Esophagus squamous epithelium (tissue), 5 donors: ENCODE data around the gene GPBP1L1. TPM values are rescaled to one million over a fixed set of nuclear protein-coding genes. Genes with fewer than 3 reads are reported as not detected.
"Not testable (repeated sequence)": the region's sequence is repeated elsewhere in the genome, so short reads cannot be mapped to it uniquely, and the experiment has no call there.

ENCODE experiments used
- DNase-seq: peaks from one replicate; lab custom pipeline; 2025; lab: John Stamatoyannopoulos, UW
- H3K27ac ChIP-seq, 4 donors: fragments of 200-600 bp; sonication (generic); one replicate each; pipeline ENCODE4 v1.5.1; 2016 to 2019; ENCODE audit warnings: mild to moderate bottlenecking in 1 of 4
- H3K27me3 ChIP-seq, 4 donors: fragments of 200-600 bp; sonication (generic); 1 replicate in 3 of 4; 2 replicates in 1 of 4; pipeline versions ENCODE4 v1.5.1 to v1.6.0; 2017 to 2021; ENCODE audit warnings: antibody characterized with exemption in 1 of 4
- H3K36me3 ChIP-seq, 3 donors: fragments of 200-600 bp; sonication (generic); one replicate each; pipeline ENCODE4 v1.5.1; 2016 to 2019
- H3K4me1 ChIP-seq, 3 donors: fragments of 200-600 bp; sonication (generic); one replicate each; pipeline ENCODE4 v1.5.1; 2017 to 2019
- H3K4me3 ChIP-seq, 4 donors: fragments of 200-600 bp; sonication (generic); 1 replicate in 3 of 4; 2 replicates in 1 of 4; pipeline ENCODE4 v1.5.1; 2016 to 2019; ENCODE audit warnings: mild to moderate bottlenecking in 2 of 4, moderate library complexity in 1 of 4
- H3K9me3 ChIP-seq, 3 donors: fragments of 200-600 bp; sonication (generic); one replicate each; pipeline ENCODE4 v1.5.1; 2016 to 2019
- CTCF ChIP-seq, 6 experiments: fragments of 450-650 bp in 4 of 6; fragments of 200-600 bp in 2 of 6; sonication (generic) in 2 of 6; IDR thresholded peaks; one replicate each; pipeline ENCODE4 v1.5.1; 2016 to 2019; ENCODE audit warnings: antibody characterized with exemption in 6 of 6, mild to moderate bottlenecking in 4 of 6, moderate library complexity in 4 of 6
- POLR2A ChIP-seq, 4 donors: fragments of 450-650 bp; IDR thresholded peaks; one replicate each; pipeline ENCODE4 v1.6.1; 2017; ENCODE audit warnings: antibody characterized with exemption in 4 of 4, mild to moderate bottlenecking in 4 of 4, moderate library complexity in 3 of 4
- WGBS, 2 donors: methylation state at CpG; one replicate each; pipeline ENCODE4 v1.1.5; 2018; 5-methylcytosine and 5-hydroxymethylcytosine counted together
- intact Hi-C: fragments of 100-400 bp; cut with DNase I; formaldehyde crosslinking; loops from one replicate; pipeline ENCODE4 v1.15.0; 2022
- total RNA-seq, 4 donors: library from RNA; depleted of rRNA; stranded (reverse); fragments of >200 nt; gene quantifications; one replicate each; pipeline ENCODE4 v1.1.0, GENCODE V29; 2016
- donor health status: DM: yes; HTN: yes; CAD: no.

The GPBP1L1 gene
- total RNA-seq, 4 donors from 2014 or later: 67.3 to 139 (median 97.7) TPM

- Histone ChIP-seq H3K36me3 (no peaks in the 10 kb centered on the region), H3K4me1 (peaks cover 33 to 74% (median 47%) of the 10 kb centered on the region in 3 donors), H3K27ac (peak overlapping the region in 2 of 4 donors; percentile 96 to 98), H3K27me3 (no peaks in the 10 kb centered on the region), H3K9me3 (no peaks in the 10 kb centered on the region), H3K4me3 (peak overlapping the region in 3 of 4 donors; percentile 84 to 88 (median 84))
- 40 to 46% methylated on average over 2 of the region's 2 CpGs for WGBS, 2 donors
- intact Hi-C loops: no loop called here
- TF ChIP-seq CTCF (IDR thresholded peaks at IDR 0.05): no peak
- no peak for TF ChIP-seq POLR2A (IDR thresholded peaks at IDR 0.05)
- no peak for DNase-seq
Measured at GRCh38 chr1:45684402-45684801, 1.9 kb downstream of the GPBP1L1 start.

DNA sequence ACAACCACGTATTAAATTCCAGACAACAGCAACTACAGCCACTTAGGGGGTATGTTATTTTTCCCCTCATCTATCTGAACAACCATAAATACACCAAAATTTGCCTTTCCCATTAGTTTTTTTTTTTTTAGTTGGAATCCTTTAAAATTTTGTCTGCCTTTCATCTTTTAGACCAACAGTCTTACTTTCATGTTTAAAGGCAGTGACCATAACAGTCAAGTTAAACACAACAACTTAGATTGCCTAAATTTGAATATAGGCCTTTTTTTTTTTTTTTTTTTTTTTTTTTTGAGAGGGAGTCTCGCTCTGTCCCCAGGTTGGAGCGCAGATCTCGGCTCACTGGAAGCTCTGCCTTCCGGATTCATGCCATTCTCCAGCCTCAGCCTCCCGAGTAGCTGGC is 3.4 kb downstream of the GPBP1L1 start:
- no peaks in the 10 kb centered on the region for H3K36me3 ChIP-seq
- DNase-seq: no peak
- WGBS, 2 donors: 79 to 94% methylated on average over 5 to 6 of the region's 6 CpGs
- no peak overlapping the region for H3K4me3 ChIP-seq
- H3K27me3 ChIP-seq: no peaks in the 10 kb centered on the region
- intact Hi-C loops: no loop called here
- no peaks in the 10 kb centered on the region for H3K9me3 ChIP-seq
- H3K27ac ChIP-seq: no peak overlapping the region
- no peak for TF ChIP-seq POLR2A (IDR thresholded peaks at IDR 0.05)
- TF ChIP-seq CTCF (IDR thresholded peaks at IDR 0.05): no peak
- H3K4me1 ChIP-seq: peaks cover 34 to 78% (median 48%) of the 10 kb centered on the region in 3 donors

GRCh38 chr1:45679123-45679522 is 7.2 kb downstream of the GPBP1L1 start:
- TF ChIP-seq POLR2A (IDR thresholded peaks at IDR 0.05) (no peak), CTCF (IDR thresholded peaks at IDR 0.05) (no peak)
- WGBS, 2 donors: 2 to 7% methylated on average over 3 of the region's 3 CpGs
- peaks cover 27 to 93% (median 62%) of the 10 kb centered on the region in 3 donors for H3K4me1 ChIP-seq

DNA sequence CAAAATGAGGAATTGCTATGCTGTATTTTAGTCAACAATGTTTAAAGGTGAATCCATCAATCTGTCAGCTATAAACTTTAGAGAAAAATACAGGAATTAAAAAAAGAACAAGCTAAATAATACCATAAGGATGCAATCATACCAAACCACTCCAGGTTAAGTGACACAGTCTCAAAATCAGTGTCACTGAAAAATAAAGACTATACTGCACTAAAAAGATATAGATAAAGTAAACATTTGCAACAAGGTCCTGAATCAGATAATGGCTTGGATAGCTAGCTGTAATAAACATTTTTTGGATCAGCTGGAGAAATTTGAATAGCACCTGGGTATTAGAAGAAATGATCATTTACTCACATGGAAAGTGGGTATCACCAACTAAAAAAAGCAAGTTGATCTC is 7.8 kb downstream of the GPBP1L1 start:
- peaks cover 0 to 3% (median 0%) of the 10 kb centered on the region in 3 donors for H3K36me3 ChIP-seq
- no peak overlapping the region for H3K4me3 ChIP-seq
- H3K27ac ChIP-seq: peak overlapping the region in 2 of 4 donors; percentile 36
- no peaks in the 10 kb centered on the region for H3K9me3 ChIP-seq
- intact Hi-C loops: no loop called here
- no peak for DNase-seq
- no peak for TF ChIP-seq POLR2A (IDR thresholded peaks at IDR 0.05)
- no peak for TF ChIP-seq CTCF (IDR thresholded peaks at IDR 0.05)
- H3K27me3 ChIP-seq: no peaks in the 10 kb centered on the region
- H3K4me1 ChIP-seq: peaks cover 27 to 93% (median 57%) of the 10 kb centered on the region in 3 donors

More at GRCh38 chr1:45679123-45679522, 7.2 kb downstream of the GPBP1L1 start:
- DNase-seq: no peak
- Histone ChIP-seq H3K4me3 (no peak overlapping the region), H3K36me3 (no peaks in the 10 kb centered on the region), H3K9me3 (no peaks in the 10 kb centered on the region), H3K27ac (peak overlapping the region in 2 of 4 donors; percentile 36), H3K27me3 (no peaks in the 10 kb centered on the region)
- intact Hi-C loops: no loop called here

DNA sequence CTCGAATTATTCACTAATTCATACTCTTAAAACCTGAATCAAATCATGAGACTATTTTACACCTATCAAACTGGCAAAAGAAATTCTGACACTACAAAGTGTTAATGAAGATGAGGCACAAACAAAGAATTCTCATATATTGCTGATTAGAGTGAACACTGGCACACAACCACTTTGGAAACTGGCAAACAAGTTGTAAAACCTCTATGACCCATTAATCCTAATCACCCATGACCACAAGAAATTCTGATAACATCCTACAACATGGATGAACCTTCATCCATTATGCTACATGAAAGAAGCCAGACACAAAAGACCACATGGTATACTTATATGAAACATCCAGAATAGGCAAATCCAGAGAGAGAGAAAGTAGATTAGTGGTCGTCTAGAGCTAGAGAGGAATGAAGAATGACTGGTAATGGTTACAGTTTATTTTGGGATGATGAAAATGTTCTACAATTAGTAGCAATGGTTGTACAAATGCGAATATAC is 8.5 kb downstream of the GPBP1L1 start:
- 57 to 59% methylated on average over 3 of the region's 3 CpGs for WGBS, 2 donors
- Histone ChIP-seq H3K4me1 (peaks cover 27 to 92% (median 56%) of the 10 kb centered on the region in 3 donors), H3K27ac (no peak overlapping the region), H3K36me3 (peaks cover 0 to 10% (median 0%) of the 10 kb centered on the region in 3 donors), H3K27me3 (no peaks in the 10 kb centered on the region), H3K9me3 (no peaks in the 10 kb centered on the region), H3K4me3 (no peak overlapping the region)
- TF ChIP-seq CTCF (IDR thresholded peaks at IDR 0.05): no peak
- TF ChIP-seq POLR2A (IDR thresholded peaks at IDR 0.05): no peak
- DNase-seq: no peak
- intact Hi-C loops: no loop called here

GRCh38 chr1:45676553-45676952 is 9.8 kb downstream of the GPBP1L1 start:
- DNase-seq, H3K4me3 ChIP-seq, H3K9me3 ChIP-seq, intact Hi-C loops, H3K27ac ChIP-seq, H3K27me3 ChIP-seq: not testable (repeated sequence)
- 84 to 97% methylated on average over 4 to 5 of the region's 7 CpGs for WGBS, 2 donors
- H3K36me3 ChIP-seq: peaks cover 0 to 11% (median 0%) of the 10 kb centered on the region in 3 donors
- peaks cover 27 to 87% (median 50%) of the 10 kb centered on the region in 3 donors for H3K4me1 ChIP-seq
